HepG2 (cell line): ENCODE data around the gene PTPN2. TPM values are rescaled to one million over a fixed set of nuclear protein-coding genes. Genes with fewer than 3 reads are reported as not detected.

Experiments
- ATAC-seq: fragments of 200-7000 bp; cut with Tn5 transposase; 3 replicates; pipeline ENCODE4 v1.9.1; 2020; ENCODE audit warnings: mild to moderate bottlenecking, moderate library complexity
- BruUV-seq: library from RNA; stranded (reverse); fragments of 400-500 nt; replicated peaks from 2 replicates; lab custom pipeline; 2021; lab: Mats Ljungman, UMichigan
- CTCF ChIA-PET: fragments of 300-600 bp; formaldehyde crosslinking; extraction: SDS; loops from one replicate; lab custom pipeline; 2021; ENCODE audit warnings: low total read pairs, inconsistent platforms, low intra/inter-chr PET ratio; lab: Yijun Ruan, JAX
- POLR2A ChIA-PET: fragments of 350-600 bp; sonication (Branson Sonifier 250); formaldehyde crosslinking; loops from one replicate; lab custom pipeline; 2020; ENCODE audit warnings: antibody characterized with exemption, inconsistent platforms; lab: Yijun Ruan, JAX
- DNase-seq: peaks from one replicate; pipeline ENCODE4 v3.0.0-alpha.2; 2015; ENCODE audit warnings: low spot score
- FAIRE-seq: peaks from 3 replicates; lab custom pipeline; 2011; peaks lifted over from hg19 to GRCh38; lab: Jason Lieb, UNC
- H2AFZ ChIP-seq: one replicate; pipeline ENCODE4 v1.6.1; 2011; ENCODE audit warnings: low read length, inconsistent platforms
- H3K27ac ChIP-seq: fragments of 300-600 bp; 3 replicates; pipeline ENCODE4 v1.8.0; 2011; ENCODE audit warnings: mixed run types, mild to moderate bottlenecking, mixed read lengths, low read length, inconsistent platforms; ENCODE audit not compliant: insufficient read depth; ENCODE audit errors: extremely low read length
- H3K27me3 ChIP-seq, 2 experiments: fragments of 200-600 bp in 1 of 2; 2 replicates in 1 of 2; 3 replicates in 1 of 2; pipeline versions ENCODE4 v1.6.0 to v1.8.0; 2011; ENCODE audit warnings: low read length in 2 of 2, mild to moderate bottlenecking in 2 of 2, moderate library complexity in 2 of 2, inconsistent platforms in 1 of 2; ENCODE audit not compliant: insufficient read depth in 2 of 2, control insufficient read depth in 1 of 2
- H3K36me3 ChIP-seq, 2 experiments: fragments of 200-600 bp in 1 of 2; replicated peaks in 1 of 2; 2 replicates in 1 of 2; 3 replicates in 1 of 2; pipeline versions ENCODE4 v1.5.1 to v1.8.0; 2011; ENCODE audit warnings: low read length in 2 of 2, inconsistent platforms in 1 of 2; ENCODE audit not compliant: insufficient read depth in 2 of 2, control insufficient read depth in 1 of 2
- H3K4me1 ChIP-seq: 2 replicates; pipeline ENCODE4 v1.5.1; 2012; ENCODE audit warnings: low read length, inconsistent platforms; ENCODE audit not compliant: insufficient read depth
- H3K4me2 ChIP-seq: 2 replicates; pipeline ENCODE4 v1.6.0; 2011; ENCODE audit warnings: low read depth, low read length, inconsistent platforms
- H3K4me3 ChIP-seq, 3 experiments: fragments of 200-600 bp in 1 of 3; sonication (generic), shearing (Covaris generic) in 1 of 3; replicated peaks in 1 of 3; 2 replicates each; pipeline ENCODE4 v1.5.1; 2011 to 2016; ENCODE audit warnings: low read length in 3 of 3, inconsistent platforms in 2 of 3, low read depth in 2 of 3, mild to moderate bottlenecking in 2 of 3, control low read depth in 1 of 3, mixed read lengths in 1 of 3; ENCODE audit not compliant: insufficient read depth in 1 of 3
- H3K79me2 ChIP-seq: one replicate; pipeline ENCODE4 v1.6.1; 2011; ENCODE audit warnings: low read length, inconsistent platforms; ENCODE audit not compliant: insufficient read depth
- H3K9ac ChIP-seq: 2 replicates; pipeline ENCODE4 v1.6.0; 2011; ENCODE audit warnings: mild to moderate bottlenecking, low read depth, low read length, inconsistent platforms; ENCODE audit not compliant: insufficient read depth
- H3K9me3 ChIP-seq: 2 replicates; pipeline ENCODE4 v1.5.1; 2012; ENCODE audit warnings: mild to moderate bottlenecking, low read length
- H4K20me1 ChIP-seq: 2 replicates; pipeline ENCODE4 v1.6.0; 2011; ENCODE audit warnings: inconsistent platforms, mild to moderate bottlenecking, low read length, moderate library complexity; ENCODE audit not compliant: insufficient read depth
- ARHGAP35 ChIP-seq: sonication (generic); formaldehyde crosslinking; IDR thresholded peaks from 2 replicates; pipeline ENCODE4 v1.9.0; 2022; ENCODE audit warnings: mild to moderate bottlenecking, inconsistent platforms, moderate library complexity, missing genetic modification reagents, borderline replicate concordance
- CHCHD3 ChIP-seq: sonication (generic); formaldehyde crosslinking; IDR thresholded peaks from 2 replicates; pipeline ENCODE4 v1.8.0; 2022; ENCODE audit warnings: mild to moderate bottlenecking, missing genetic modification reagents, moderate library complexity
- FOXA3 ChIP-seq: IDR thresholded peaks from 2 replicates; pipeline ENCODE4 v1.6.1; 2016; ENCODE audit warnings: missing genetic modification reagents, missing compliant biosample characterization
- HNF4A ChIP-seq: sonication (generic); formaldehyde crosslinking; IDR thresholded peaks from 2 replicates; pipeline ENCODE4 v1.4.0; 2020; ENCODE audit warnings: missing genetic modification reagents
- HNRNPL ChIP-seq: fragments of 200-400 bp; formaldehyde crosslinking; IDR thresholded peaks from 2 replicates; pipeline ENCODE4 v1.6.1; 2017; ENCODE audit warnings: mild to moderate bottlenecking, low read depth, low read length
- KLF13 ChIP-seq: sonication (generic); formaldehyde crosslinking; IDR thresholded peaks from 2 replicates; pipeline ENCODE4 v1.4.0; 2020; ENCODE audit warnings: mild to moderate bottlenecking, missing genetic modification reagents
- MTF2 ChIP-seq: sonication (generic); formaldehyde crosslinking; IDR thresholded peaks from 2 replicates; pipeline ENCODE4 v1.5.0; 2020; ENCODE audit warnings: missing genetic modification reagents, borderline replicate concordance
- NAIF1 ChIP-seq: sonication (generic); formaldehyde crosslinking; IDR thresholded peaks from 2 replicates; pipeline ENCODE4 v1.5.0; 2020; ENCODE audit warnings: mild to moderate bottlenecking, missing genetic modification reagents, borderline replicate concordance
- PHF8 ChIP-seq: sonication (generic); formaldehyde crosslinking; IDR thresholded peaks from 2 replicates; pipeline ENCODE4 v1.5.0; 2020; ENCODE audit warnings: missing genetic modification reagents
- POGZ ChIP-seq: sonication (generic); formaldehyde crosslinking; IDR thresholded peaks from 2 replicates; pipeline ENCODE4 v1.4.0; 2020; ENCODE audit warnings: mild to moderate bottlenecking, missing genetic modification reagents
- RCOR2 ChIP-seq: IDR thresholded peaks from 2 replicates; pipeline ENCODE4 v1.6.1; 2016; ENCODE audit warnings: missing biosample characterization, missing genetic modification reagents
- ZFAT ChIP-seq: sonication (generic); formaldehyde crosslinking; conservative IDR thresholded peaks from 2 replicates; pipeline ENCODE4 v1.8.1; 2023; ENCODE audit warnings: missing genetic modification reagents, inconsistent platforms
- ZMYM4 ChIP-seq: sonication (generic); formaldehyde crosslinking; IDR thresholded peaks from 2 replicates; pipeline ENCODE4 v1.8.1; 2023; ENCODE audit warnings: mild to moderate bottlenecking, missing genetic modification reagents
- ZNF160 ChIP-seq: sonication (generic); formaldehyde crosslinking; IDR thresholded peaks from 2 replicates; pipeline ENCODE4 v1.8.0; 2022; ENCODE audit warnings: mild to moderate bottlenecking, inconsistent platforms, missing genetic modification reagents
- ZNF17 ChIP-seq: sonication (generic); formaldehyde crosslinking; IDR thresholded peaks from 2 replicates; pipeline ENCODE4 v1.5.0; 2020; ENCODE audit warnings: mild to moderate bottlenecking, missing genetic modification reagents
- ZNF24 ChIP-seq: fragments of 450-650 bp; IDR thresholded peaks from 2 replicates; pipeline ENCODE4 v1.6.1; 2017; ENCODE audit warnings: antibody characterized with exemption, mild to moderate bottlenecking
- ZNF501 ChIP-seq: sonication (generic); formaldehyde crosslinking; IDR thresholded peaks from 2 replicates; pipeline ENCODE4 v1.5.1; 2020; ENCODE audit warnings: mild to moderate bottlenecking, moderate library complexity, missing genetic modification reagents
- ZNF674 ChIP-seq: sonication (generic); formaldehyde crosslinking; IDR thresholded peaks from 2 replicates; pipeline ENCODE4 v1.5.0; 2020; ENCODE audit warnings: low read depth, mild to moderate bottlenecking, missing genetic modification reagents
- WGBS: methylation state at CpG from one replicate; pipeline ENCODE4 v1.1.6; 2017; ENCODE audit warnings: low lambda C conversion rate; 5-methylcytosine and 5-hydroxymethylcytosine counted together
- in situ Hi-C: cut with HindIII; loops from 2 replicates; pipeline ENCODE4 v1.10.0; 2017; ENCODE audit warnings: low pct_unique_long_range_greater_than_20kb; ENCODE audit not compliant: extremely low pct_ligation_motif_present
- intact Hi-C: fragments of 100-400 bp; cut with micrococcal nuclease; formaldehyde crosslinking; loops from one replicate; pipeline ENCODE4 v1.10.0; 2022; ENCODE audit not compliant: unreplicated experiment
- polyA plus RNA-seq, 8 experiments: library from polyadenylated mRNA; depleted of rRNA in 3 of 8; stranded (reverse) in 7 of 8; unstranded in 1 of 8; fragments of >200 nt; fragmentation: Illumina TruSeq in 4 of 8; extraction: Trizol in 4 of 8; gene quantifications; 2 replicates each; pipeline versions ENCODE4 v1.2.1 to v1.2.3, GENCODE V29; 2011 to 2016; ENCODE audit warnings: low read depth in 4 of 8, missing spikeins in 1 of 8, mixed read lengths in 1 of 8; ENCODE audit not compliant: insufficient read depth in 1 of 8
- total RNA-seq, 5 experiments: library from RNA; depleted of rRNA; stranded (reverse); fragments of >200 nt; fragmentation: Illumina TruSeq; extraction: Trizol; gene quantifications; 2 replicates each; pipeline ENCODE4 v1.2.3, GENCODE V29; 2016; ENCODE audit warnings: low read depth in 1 of 5
- TF ChIP-seq, protein P1 (sequence below): sonication (generic); formaldehyde crosslinking; IDR thresholded peaks from 2 replicates; pipeline ENCODE4 v1.4.0; 2020; ENCODE audit warnings: mild to moderate bottlenecking, missing genetic modification reagents
- TF ChIP-seq, protein P2 (sequence below), 2 experiments: sonication (generic) in 1 of 2; formaldehyde crosslinking in 1 of 2; IDR thresholded peaks; 2 replicates each; pipeline versions ENCODE4 v1.5.1 to v1.6.1; 2011 to 2020; ENCODE audit warnings: borderline replicate concordance in 1 of 2, low read depth in 1 of 2, low read length in 1 of 2, mild to moderate bottlenecking in 1 of 2, missing genetic modification reagents in 1 of 2, moderate library complexity in 1 of 2
- TF ChIP-seq, protein P3 (sequence below): sonication (generic); formaldehyde crosslinking; IDR thresholded peaks from 2 replicates; pipeline ENCODE4 v1.8.1; 2023; ENCODE audit warnings: mild to moderate bottlenecking, missing genetic modification reagents

PTPN2 gene
- total and polyA plus RNA-seq, 2 of the 13 experiments (the other 11 are each of a cell fraction or from before 2014, with no cell fraction given) = 24.9 to 41.5 TPM

DNA sequence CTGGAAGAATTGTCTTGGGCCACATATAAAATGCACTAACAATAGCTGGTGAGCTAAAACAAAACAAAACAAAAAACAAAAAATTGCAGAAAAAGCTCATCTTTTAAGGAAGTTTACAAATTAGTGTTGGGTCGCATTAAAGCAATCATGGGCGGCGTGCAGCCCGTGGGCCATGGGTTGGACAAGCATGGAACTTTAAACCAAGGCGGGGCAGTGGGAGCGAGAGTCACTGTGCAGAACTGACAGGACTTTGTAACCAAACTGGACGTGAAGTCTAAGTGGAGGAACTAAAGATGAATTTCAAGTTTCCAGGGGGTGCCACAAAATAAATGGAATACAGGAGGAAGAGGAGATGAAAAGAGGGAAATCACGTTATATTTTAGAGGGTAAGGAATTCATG lies 100.5 kb downstream of the PTPN2 start (continued):
- TF ChIP-seq, protein P1, sequence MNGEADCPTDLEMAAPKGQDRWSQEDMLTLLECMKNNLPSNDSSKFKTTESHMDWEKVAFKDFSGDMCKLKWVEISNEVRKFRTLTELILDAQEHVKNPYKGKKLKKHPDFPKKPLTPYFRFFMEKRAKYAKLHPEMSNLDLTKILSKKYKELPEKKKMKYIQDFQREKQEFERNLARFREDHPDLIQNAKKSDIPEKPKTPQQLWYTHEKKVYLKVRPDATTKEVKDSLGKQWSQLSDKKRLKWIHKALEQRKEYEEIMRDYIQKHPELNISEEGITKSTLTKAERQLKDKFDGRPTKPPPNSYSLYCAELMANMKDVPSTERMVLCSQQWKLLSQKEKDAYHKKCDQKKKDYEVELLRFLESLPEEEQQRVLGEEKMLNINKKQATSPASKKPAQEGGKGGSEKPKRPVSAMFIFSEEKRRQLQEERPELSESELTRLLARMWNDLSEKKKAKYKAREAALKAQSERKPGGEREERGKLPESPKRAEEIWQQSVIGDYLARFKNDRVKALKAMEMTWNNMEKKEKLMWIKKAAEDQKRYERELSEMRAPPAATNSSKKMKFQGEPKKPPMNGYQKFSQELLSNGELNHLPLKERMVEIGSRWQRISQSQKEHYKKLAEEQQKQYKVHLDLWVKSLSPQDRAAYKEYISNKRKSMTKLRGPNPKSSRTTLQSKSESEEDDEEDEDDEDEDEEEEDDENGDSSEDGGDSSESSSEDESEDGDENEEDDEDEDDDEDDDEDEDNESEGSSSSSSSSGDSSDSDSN = no peak
- 0 out of 2 replicates have a peak, but pooled peaks have one; percentile 28 for TF ChIP-seq POGZ
- TF ChIP-seq HNF4A (CRISPR knock-in tag) = peak; percentile 71
- peak; percentile 39; the same call in 1 of the 2 replicates for TF ChIP-seq ZMYM4 (CRISPR knock-in tag)

DNA sequence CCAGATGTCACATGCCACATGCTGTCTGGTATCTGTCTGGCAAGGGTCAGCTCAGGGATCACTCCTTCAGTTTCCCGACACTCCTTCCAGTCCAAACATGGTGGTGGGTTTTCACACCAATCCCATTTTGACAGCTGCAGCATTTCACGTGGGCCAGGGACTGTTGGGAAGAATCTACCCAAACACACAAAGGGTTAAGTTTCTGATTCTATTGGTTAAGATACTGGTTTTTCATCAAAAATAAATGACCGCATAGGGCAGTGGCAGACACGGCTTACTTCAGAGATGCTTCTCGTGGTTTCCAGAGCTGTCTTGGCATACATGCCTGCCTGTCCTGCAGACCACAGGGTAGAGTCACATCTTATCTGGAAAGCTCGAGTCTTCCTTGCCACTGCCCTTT lies 101.5 kb downstream of the PTPN2 start:
- ChIA-PET CTCF (no interaction called here), POLR2A (interaction anchor here (2.4 kb wide), 1 partner anchor 101 kb away, joined by 5 read pairs; the partner anchor contains the start of gene PTPN2)
- H3K4me1 ChIP-seq = peaks cover 34% of the 10 kb centered on the region
- no TSS peak for BruUV-seq
- 94% methylated on average over 6 of the region's 6 CpGs for WGBS
- ATAC-seq (no peak), FAIRE-seq (no peak), DNase-seq (no peak)
- H3K27ac ChIP-seq = no peak overlapping the region
- no peaks in the 10 kb centered on the region for H3K79me2 ChIP-seq
- no peak overlapping the region for H3K4me2 ChIP-seq
- H2AFZ ChIP-seq = no peak overlapping the region
- H3K27me3 ChIP-seq = no peaks in the 10 kb centered on the region
- H3K4me3 ChIP-seq = no peak overlapping the region
- H3K36me3 ChIP-seq = no peaks in the 10 kb centered on the region
- in situ Hi-C loops = no loop called here
- intact Hi-C loops = loop anchor here (10.0 kb wide), 1 partner anchor 52 kb away; no protein-coding TSS in a partner anchor
- no peaks in the 10 kb centered on the region for H3K9me3 ChIP-seq
- H4K20me1 ChIP-seq = no peaks in the 10 kb centered on the region
- no peak overlapping the region for H3K9ac ChIP-seq
- TF ChIP-seq CHCHD3 (no peak), ZNF674 (no peak), ZNF501 (CRISPR knock-in tag) (no peak), ZNF24 (no peak), RCOR2 (CRISPR knock-in tag) (no peak), HNRNPL (no peak), ZNF160 (CRISPR knock-in tag) (no peak), NAIF1 (CRISPR knock-in tag) (no peak), ZNF17 (CRISPR knock-in tag) (no peak), PHF8 (CRISPR knock-in tag) (no peak), KLF13 (no peak), MTF2 (CRISPR knock-in tag) (no peak), ARHGAP35 (no peak), FOXA3 (CRISPR knock-in tag) (no peak), ZFAT (CRISPR knock-in tag) (no peak)
- TF ChIP-seq, protein P2, sequence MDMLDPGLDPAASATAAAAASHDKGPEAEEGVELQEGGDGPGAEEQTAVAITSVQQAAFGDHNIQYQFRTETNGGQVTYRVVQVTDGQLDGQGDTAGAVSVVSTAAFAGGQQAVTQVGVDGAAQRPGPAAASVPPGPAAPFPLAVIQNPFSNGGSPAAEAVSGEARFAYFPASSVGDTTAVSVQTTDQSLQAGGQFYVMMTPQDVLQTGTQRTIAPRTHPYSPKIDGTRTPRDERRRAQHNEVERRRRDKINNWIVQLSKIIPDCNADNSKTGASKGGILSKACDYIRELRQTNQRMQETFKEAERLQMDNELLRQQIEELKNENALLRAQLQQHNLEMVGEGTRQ (IDR thresholded peaks at IDR 0.05; ENCODE audit: low read depth, low read length) = no peak
- TF ChIP-seq, protein P2 (CRISPR knock-in tag; IDR thresholded peaks at IDR 0.05; ENCODE audit: borderline replicate concordance) = no peak
- TF ChIP-seq, protein P3, sequence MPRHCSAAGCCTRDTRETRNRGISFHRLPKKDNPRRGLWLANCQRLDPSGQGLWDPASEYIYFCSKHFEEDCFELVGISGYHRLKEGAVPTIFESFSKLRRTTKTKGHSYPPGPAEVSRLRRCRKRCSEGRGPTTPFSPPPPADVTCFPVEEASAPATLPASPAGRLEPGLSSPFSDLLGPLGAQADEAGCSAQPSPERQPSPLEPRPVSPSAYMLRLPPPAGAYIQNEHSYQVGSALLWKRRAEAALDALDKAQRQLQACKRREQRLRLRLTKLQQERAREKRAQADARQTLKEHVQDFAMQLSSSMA (CRISPR knock-in tag) = no peak
